Neutrophil (primary cell): ENCODE data around the gene C1orf174.

ENCODE experiments used
- H3K27ac ChIP-seq: fragments of 200-600 bp; sonication (generic); 2 replicates; pipeline ENCODE4 v1.5.1; 2016; ENCODE audit warnings: mild to moderate bottlenecking, moderate library complexity
- H3K27me3 ChIP-seq: fragments of 200-600 bp; sonication (generic); 2 replicates; pipeline ENCODE4 v1.6.0; 2016; ENCODE audit warnings: mild to moderate bottlenecking
- H3K36me3 ChIP-seq: fragments of 200-600 bp; sonication (generic); 2 replicates; pipeline ENCODE4 v1.5.1; 2017
- H3K4me1 ChIP-seq, 2 experiments: fragments of 200-600 bp in 1 of 2; sonication (generic) in 1 of 2; 1 replicate in 1 of 2; 2 replicates in 1 of 2; pipeline versions ENCODE4 v1.5.1 to v1.6.1; 2013 to 2016; ENCODE audit warnings: low read depth in 1 of 2, low read length in 1 of 2, mild to moderate bottlenecking in 1 of 2, moderate library complexity in 1 of 2; ENCODE audit not compliant: control insufficient read depth in 1 of 2, insufficient read depth in 1 of 2
- H3K4me3 ChIP-seq, 2 experiments: fragments of 200-600 bp in 1 of 2; sonication (generic) in 1 of 2; 1 replicate in 1 of 2; 2 replicates in 1 of 2; pipeline ENCODE4 v1.5.1; 2013 to 2016; ENCODE audit warnings: low read depth in 1 of 2, low read length in 1 of 2, mild to moderate bottlenecking in 1 of 2, moderate library complexity in 1 of 2
- H3K9me3 ChIP-seq: fragments of 200-600 bp; sonication (generic); 2 replicates; pipeline ENCODE4 v1.5.1; 2016
- TF ChIP-seq, protein P1 (sequence below): fragments of 200-600 bp; sonication (generic); IDR thresholded peaks from 2 replicates; pipeline ENCODE4 v1.5.1; 2016; ENCODE audit warnings: antibody characterized with exemption

Gene C1orf174

DNA sequence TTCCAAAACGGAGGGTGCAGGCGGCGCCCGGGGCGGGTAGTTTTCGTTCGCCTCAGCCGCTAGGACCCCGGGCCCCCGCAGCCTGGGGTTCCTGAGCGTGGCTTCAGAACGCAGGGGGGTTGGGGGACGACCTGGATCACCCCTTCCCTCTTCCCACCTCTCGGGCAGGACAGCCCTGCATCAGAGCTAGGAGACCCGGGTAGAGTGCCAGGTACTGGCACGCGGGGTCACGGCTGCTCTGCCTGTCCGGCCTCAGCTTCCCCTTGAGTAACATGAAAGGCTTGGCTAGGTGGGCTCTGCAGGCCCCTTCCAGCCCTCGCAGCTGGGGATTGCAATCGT lies 42.3 kb downstream of the C1orf174 start:
- peak overlapping the region; percentile 95 for H3K27ac ChIP-seq
- H3K4me3 ChIP-seq = peak overlapping the region; percentile 92 to 94
- TF ChIP-seq, protein P1, sequence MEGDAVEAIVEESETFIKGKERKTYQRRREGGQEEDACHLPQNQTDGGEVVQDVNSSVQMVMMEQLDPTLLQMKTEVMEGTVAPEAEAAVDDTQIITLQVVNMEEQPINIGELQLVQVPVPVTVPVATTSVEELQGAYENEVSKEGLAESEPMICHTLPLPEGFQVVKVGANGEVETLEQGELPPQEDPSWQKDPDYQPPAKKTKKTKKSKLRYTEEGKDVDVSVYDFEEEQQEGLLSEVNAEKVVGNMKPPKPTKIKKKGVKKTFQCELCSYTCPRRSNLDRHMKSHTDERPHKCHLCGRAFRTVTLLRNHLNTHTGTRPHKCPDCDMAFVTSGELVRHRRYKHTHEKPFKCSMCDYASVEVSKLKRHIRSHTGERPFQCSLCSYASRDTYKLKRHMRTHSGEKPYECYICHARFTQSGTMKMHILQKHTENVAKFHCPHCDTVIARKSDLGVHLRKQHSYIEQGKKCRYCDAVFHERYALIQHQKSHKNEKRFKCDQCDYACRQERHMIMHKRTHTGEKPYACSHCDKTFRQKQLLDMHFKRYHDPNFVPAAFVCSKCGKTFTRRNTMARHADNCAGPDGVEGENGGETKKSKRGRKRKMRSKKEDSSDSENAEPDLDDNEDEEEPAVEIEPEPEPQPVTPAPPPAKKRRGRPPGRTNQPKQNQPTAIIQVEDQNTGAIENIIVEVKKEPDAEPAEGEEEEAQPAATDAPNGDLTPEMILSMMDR = no peak
- no peaks in the 10 kb centered on the region for H3K36me3 ChIP-seq
- H3K4me1 ChIP-seq = peaks cover 23 to 26% of the 10 kb centered on the region in 2 experiments
- no peaks in the 10 kb centered on the region for H3K9me3 ChIP-seq
- no peaks in the 10 kb centered on the region for H3K27me3 ChIP-seq

DNA sequence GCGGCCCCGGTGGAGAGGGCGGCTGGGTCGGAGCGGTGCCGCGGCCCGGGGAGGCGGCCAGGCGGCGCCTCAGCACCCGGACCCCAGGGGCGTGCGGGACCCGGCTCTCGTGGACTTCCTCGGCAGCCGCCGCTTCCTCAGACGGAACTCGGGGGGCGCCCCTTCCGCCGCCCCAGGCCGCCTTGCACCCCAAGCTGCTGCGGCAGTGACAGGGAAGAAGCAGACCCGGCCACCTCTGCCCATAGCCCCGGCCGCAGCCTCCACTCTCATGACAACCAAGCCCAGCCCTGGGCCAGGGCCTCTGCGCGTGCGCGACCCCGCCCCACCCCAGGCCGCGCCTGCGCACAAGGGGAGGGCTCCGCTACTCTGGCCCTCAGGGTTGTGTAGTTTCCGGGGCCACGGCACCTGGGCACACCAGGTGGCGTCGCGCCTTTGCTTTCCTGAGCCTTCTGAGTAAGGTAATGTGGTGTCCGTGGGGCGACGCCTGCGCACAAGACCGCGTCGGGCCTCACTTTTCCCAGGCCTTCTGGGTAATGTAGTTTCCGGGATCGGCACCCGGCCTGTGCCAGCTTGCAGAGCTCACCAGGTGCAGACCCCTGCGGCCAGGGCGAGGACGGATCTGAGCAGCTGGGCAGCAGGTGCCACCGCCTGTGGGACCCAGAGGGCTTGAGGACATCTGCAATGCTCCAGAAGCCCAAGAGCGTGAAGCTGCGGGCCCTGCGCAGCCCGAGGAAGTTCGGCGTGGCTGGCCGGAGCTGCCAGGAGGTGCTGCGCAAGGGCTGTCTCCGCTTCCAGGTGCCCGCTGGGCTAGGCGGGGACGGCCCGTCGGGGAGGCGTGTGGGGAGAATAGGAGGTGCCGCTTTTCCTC lies 42.9 kb downstream of the C1orf174 start, which contains the start of the genes CEP104 and DFFB:
Gene CEP104, minus strand, starts transcription at position 289 of the 868 bp plus-strand sequence. CDS start 4,804 bp downstream, outside the sequence.
Gene DFFB, plus strand, starts transcription at position 554 of the 868 bp plus-strand sequence. Its CDS starts 128 bp downstream, at position 682.
- H3K27me3 ChIP-seq = no peaks in the 10 kb centered on the region
- no peaks in the 10 kb centered on the region for H3K9me3 ChIP-seq
- H3K27ac ChIP-seq = peak within 1 kb of the TSS; percentile 95
- peaks cover 23 to 26% of the 10 kb centered on the region in 2 experiments for H3K4me1 ChIP-seq
- peak within 1 kb of the TSS; percentile 92 to 94 for H3K4me3 ChIP-seq
- TF ChIP-seq, protein P1 = peak; percentile 68
- H3K36me3 ChIP-seq = peaks cover under 1% of the 10 kb centered on the region

DNA sequence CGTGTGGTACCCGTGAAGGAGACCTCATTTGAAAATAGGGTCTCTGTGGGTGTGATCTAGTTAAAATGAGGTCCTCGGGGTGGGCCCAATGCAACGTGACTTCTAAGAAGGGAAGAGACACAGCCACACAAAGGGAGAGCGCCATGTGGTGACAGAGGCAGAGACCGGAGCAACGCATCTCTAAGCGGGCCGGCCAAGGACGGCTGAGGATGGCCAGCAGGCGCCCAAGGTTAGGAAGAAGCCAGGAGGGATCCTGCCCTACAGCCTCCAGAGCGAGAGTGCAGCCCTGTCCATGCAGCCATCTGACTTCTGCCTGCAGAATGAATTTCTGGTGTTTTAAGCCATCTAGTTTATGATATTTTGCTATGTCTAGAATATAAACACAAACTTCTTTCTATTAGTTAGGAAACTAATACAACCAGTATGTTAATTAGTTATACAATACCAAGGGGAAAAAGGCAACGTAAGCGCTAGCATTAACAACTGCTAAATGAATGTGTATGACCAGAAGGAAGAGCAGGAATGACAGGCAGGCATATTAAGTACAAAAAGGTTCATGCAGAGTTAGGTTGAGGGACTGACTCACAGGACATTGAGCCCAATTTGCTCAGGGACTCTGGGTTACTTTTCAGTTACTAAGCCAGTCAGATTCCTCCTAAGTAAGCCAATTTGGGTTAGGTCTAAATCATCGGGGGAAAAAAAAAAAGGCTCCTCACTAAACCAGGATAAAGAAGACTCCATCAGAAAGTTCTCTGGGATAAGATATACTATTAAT lies 47.2 kb downstream of the C1orf174 start:
- no peaks in the 10 kb centered on the region for H3K27me3 ChIP-seq
- H3K4me3 ChIP-seq = no peak overlapping the region
- H3K27ac ChIP-seq = no peak overlapping the region
- H3K36me3 ChIP-seq = peaks cover 25% of the 10 kb centered on the region
- peaks cover 19% of the 10 kb centered on the region in 2 experiments for H3K4me1 ChIP-seq
- TF ChIP-seq, protein P1 = no peak
- no peaks in the 10 kb centered on the region for H3K9me3 ChIP-seq

DNA sequence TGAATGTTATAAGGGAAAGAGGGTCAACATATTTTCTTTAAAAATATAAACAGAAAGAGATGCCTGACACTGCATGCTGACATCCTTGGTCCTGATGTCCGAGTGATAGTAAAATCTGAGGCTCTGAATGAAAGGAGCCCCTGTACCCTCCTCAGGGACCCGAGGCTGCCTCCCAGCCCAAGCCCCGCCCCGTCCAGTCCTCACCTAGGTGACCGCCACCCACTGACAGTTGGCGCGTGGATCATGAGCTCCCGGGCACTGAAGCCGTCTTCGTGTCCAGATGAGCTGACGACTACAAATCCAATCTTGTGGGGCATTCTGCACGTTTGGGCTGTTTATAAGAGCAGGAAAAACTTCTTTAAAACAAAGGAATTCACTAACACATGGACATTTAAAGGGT lies 48.0 kb downstream of the C1orf174 start:
- H3K36me3 ChIP-seq = peaks cover 33% of the 10 kb centered on the region
- no peaks in the 10 kb centered on the region for H3K27me3 ChIP-seq
- no peak overlapping the region for H3K27ac ChIP-seq
- no peak overlapping the region for H3K4me3 ChIP-seq
- H3K9me3 ChIP-seq = no peaks in the 10 kb centered on the region
- TF ChIP-seq, protein P1 = no peak
- peaks cover 11 to 13% of the 10 kb centered on the region in 2 experiments for H3K4me1 ChIP-seq

GRCh38 chr1:3851292-3851691 lies 48.8 kb downstream of the C1orf174 start:
- Histone ChIP-seq H3K27me3 (no peaks in the 10 kb centered on the region), H3K9me3 (no peaks in the 10 kb centered on the region), H3K4me3 (no peak overlapping the region), H3K36me3 (peaks cover 41% of the 10 kb centered on the region), H3K4me1 (peaks cover 8 to 9% of the 10 kb centered on the region in 2 experiments), H3K27ac (no peak overlapping the region)
- TF ChIP-seq, protein P1 = no peak
